Measurements from ENCODE around the gene THBS3. TPM values are rescaled to one million over a fixed set of nuclear protein-coding genes. Genes with fewer than 3 reads are reported as not detected.

THBS3 gene
- total RNA-seq, 2 donors from 2014 or later, result 13.1 to 38.5 TPM

- Histone ChIP-seq H3K36me3 (no peaks in the 10 kb centered on the region), H3K27ac (no peak overlapping the region), H3K4me1 (replicated peaks) (no peaks in the 10 kb centered on the region), H3K4me3 (no peak overlapping the region), H3K9me3 (no peaks in the 10 kb centered on the region), H3K27me3 (replicated peaks; ENCODE audit: insufficient read depth) (peaks cover 2% of the 10 kb centered on the region)
- intact Hi-C loops (cut with DNase I), result no loop called here
- no peak for TF ChIP-seq POLR2A (IDR thresholded peaks at IDR 0.05)
- no peak for TF ChIP-seq CTCF (IDR thresholded peaks at IDR 0.05)
- no peak for TF ChIP-seq POLR2AphosphoS5 (IDR thresholded peaks at IDR 0.05)
- no peak for DNase-seq (ENCODE audit: low spot score)
- WGBS, result 69% methylated on average over 11 of the region's 11 CpGs
These were observed 30.3 kb downstream of the THBS3 start for GRCh38 chr1:155177192-155177917.

- no peak overlapping the region for H3K4me3 ChIP-seq
- peaks cover 2% of the 10 kb centered on the region for H3K27me3 ChIP-seq (replicated peaks; ENCODE audit: insufficient read depth)
- no peaks in the 10 kb centered on the region for H3K36me3 ChIP-seq
- TF ChIP-seq POLR2AphosphoS5 (IDR thresholded peaks at IDR 0.05) (peak; percentile 72), POLR2A (IDR thresholded peaks at IDR 0.05) (no peak), CTCF (IDR thresholded peaks at IDR 0.05) (peak; percentile 78 to 95 (median 90))
- intact Hi-C loops (cut with DNase I), result no loop called here
- DNase-seq (ENCODE audit: low spot score), result peak; percentile 73
- WGBS, result 60% methylated on average over 8 of the region's 8 CpGs
- no peaks in the 10 kb centered on the region for H3K9me3 ChIP-seq
- H3K27ac ChIP-seq, result no peak overlapping the region
- H3K4me1 ChIP-seq (replicated peaks), result no peaks in the 10 kb centered on the region
These were observed 31.1 kb downstream of the THBS3 start for GRCh38 chr1:155176544-155177071.

- Histone ChIP-seq H3K4me1 (replicated peaks) (no peaks in the 10 kb centered on the region), H3K9me3 (no peaks in the 10 kb centered on the region), H3K36me3 (no peaks in the 10 kb centered on the region), H3K4me3 (no peak overlapping the region), H3K27me3 (replicated peaks; ENCODE audit: insufficient read depth) (peaks cover 2% of the 10 kb centered on the region), H3K27ac (no peak overlapping the region)
- no peak for DNase-seq (ENCODE audit: low spot score)
- TF ChIP-seq CTCF (IDR thresholded peaks at IDR 0.05) (no peak), POLR2AphosphoS5 (IDR thresholded peaks at IDR 0.05) (no peak), POLR2A (IDR thresholded peaks at IDR 0.05) (no peak)
- intact Hi-C loops (cut with DNase I), result no loop called here
- 80% methylated on average over 8 of the region's 9 CpGs for WGBS
These were observed 31.7 kb downstream of the THBS3 start for GRCh38 chr1:155175927-155176371.

- intact Hi-C loops (cut with DNase I), result no loop called here
- TF ChIP-seq POLR2A (IDR thresholded peaks at IDR 0.05) (no peak), CTCF (IDR thresholded peaks at IDR 0.05) (no peak), POLR2AphosphoS5 (IDR thresholded peaks at IDR 0.05) (no peak)
- no peak overlapping the region for H3K4me3 ChIP-seq
- peaks cover 2% of the 10 kb centered on the region for H3K27me3 ChIP-seq (replicated peaks; ENCODE audit: insufficient read depth)
- WGBS, result 85% methylated on average over 12 of the region's 12 CpGs
- H3K36me3 ChIP-seq, result no peaks in the 10 kb centered on the region
- DNase-seq (ENCODE audit: low spot score), result no peak
- H3K9me3 ChIP-seq, result no peaks in the 10 kb centered on the region
- no peak overlapping the region for H3K27ac ChIP-seq
- no peaks in the 10 kb centered on the region for H3K4me1 ChIP-seq (replicated peaks)
These were observed 32.3 kb downstream of the THBS3 start for GRCh38 chr1:155175281-155175926.
